B cell (primary cell): ENCODE measurements around the gene TNFRSF6B. TPM values are rescaled to one million over a fixed set of nuclear protein-coding genes. Genes with fewer than 3 reads are reported as not detected.

Source experiments
- ATAC-seq: fragments of 200-7000 bp; cut with Tn5 transposase; one replicate; pipeline ENCODE4 v1.10.0; 2021; ENCODE audit warnings: low read depth, mild to moderate bottlenecking, moderate number of reproducible peaks, moderate library complexity
- CTCF ChIA-PET: fragments of 350-600 bp; sonication (Branson Sonifier 250); formaldehyde crosslinking; loops from one replicate; lab custom pipeline; 2021; ENCODE audit warnings: antibody characterized with exemption, inconsistent platforms; lab: Charles Lee
- POLR2A ChIA-PET: fragments of 350-600 bp; sonication (Branson Sonifier 250); formaldehyde crosslinking; loops from one replicate; lab custom pipeline; 2021; ENCODE audit warnings: antibody characterized with exemption; lab: Charles Lee
- DNase-seq: peaks from one replicate; pipeline ENCODE4 v3.0.0; 2013
- H2AFZ ChIP-seq: 2 replicates; pipeline ENCODE4 v1.6.1; 2012; ENCODE audit warnings: mild to moderate bottlenecking, low read depth, low read length; ENCODE audit not compliant: insufficient read depth, poor library complexity, severe bottlenecking
- H3K27ac ChIP-seq, 2 donors: 1 replicate in 1 of 2; 2 replicates in 1 of 2; pipeline ENCODE4 v1.5.1; 2012 to 2013; ENCODE audit warnings: low read length in 2 of 2, mild to moderate bottlenecking in 2 of 2, moderate library complexity in 1 of 2
- H3K27me3 ChIP-seq, 4 experiments: fragments of 200-600 bp in 1 of 4; sonication (generic) in 1 of 4; replicated peaks in 1 of 4; 1 replicate in 2 of 4; 2 replicates in 2 of 4; pipeline versions ENCODE4 v1.6.1 to v1.7.0; 2013 to 2016; ENCODE audit warnings: low read length in 3 of 4, mild to moderate bottlenecking in 2 of 4, mixed read lengths in 1 of 4, moderate library complexity in 1 of 4; ENCODE audit not compliant: insufficient read depth in 4 of 4, control insufficient read depth in 3 of 4; ENCODE audit errors: control extremely low read depth in 1 of 4
- H3K36me3 ChIP-seq, 2 experiments: replicated peaks in 1 of 2; 1 replicate in 1 of 2; 2 replicates in 1 of 2; pipeline versions ENCODE4 v1.6.1 to v1.7.1; 2013; ENCODE audit warnings: low read length in 1 of 2; ENCODE audit not compliant: insufficient read depth in 2 of 2, control insufficient read depth in 1 of 2; ENCODE audit errors: control extremely low read depth in 1 of 2, extremely low read depth in 1 of 2
- H3K4me1 ChIP-seq, 2 donors: fragments of 200-600 bp in 1 of 2; sonication (generic) in 1 of 2; 1 replicate in 1 of 2; 2 replicates in 1 of 2; pipeline versions ENCODE4 v1.5.1 to v1.6.1; 2013 to 2017; ENCODE audit warnings: low read length in 2 of 2; ENCODE audit not compliant: control insufficient read depth in 2 of 2, insufficient read depth in 2 of 2
- H3K4me2 ChIP-seq: replicated peaks from 2 replicates; pipeline ENCODE3; 2012; ENCODE audit warnings: mild to moderate bottlenecking, low read depth, low read length; ENCODE audit not compliant: poor library complexity, severe bottlenecking
- H3K4me3 ChIP-seq, 5 experiments: fragments of 200-600 bp in 1 of 5; sonication (generic) in 1 of 5; 1 replicate in 3 of 5; 2 replicates in 2 of 5; pipeline versions ENCODE4 v1.5.1 to v1.7.0; 2011 to 2016; ENCODE audit warnings: low read length in 4 of 5, mild to moderate bottlenecking in 4 of 5, low read depth in 2 of 5, control low read depth in 1 of 5, moderate library complexity in 1 of 5; ENCODE audit not compliant: insufficient read depth in 1 of 5; ENCODE audit errors: control extremely low read depth in 1 of 5, extremely low read depth in 1 of 5
- H3K79me2 ChIP-seq: fragments of 200-600 bp; sonication (generic); one replicate; pipeline ENCODE4 v1.6.0; 2016; ENCODE audit warnings: low read length; ENCODE audit not compliant: control insufficient read depth, insufficient read depth
- H3K9ac ChIP-seq: fragments of 200-600 bp; sonication (generic); 2 replicates; pipeline ENCODE4 v1.6.1; 2017; ENCODE audit warnings: mild to moderate bottlenecking, low read length, moderate library complexity
- H3K9me3 ChIP-seq, 3 donors: one replicate each; pipeline versions ENCODE4 v1.6.1 to v1.7.1; 2013; ENCODE audit warnings: low read length in 2 of 3; ENCODE audit not compliant: control insufficient read depth in 2 of 3, insufficient read depth in 1 of 3; ENCODE audit errors: control extremely low read depth in 1 of 3
- H4K20me1 ChIP-seq: 2 replicates; pipeline ENCODE4 v1.6.0; 2012; ENCODE audit warnings: mild to moderate bottlenecking, low read length; ENCODE audit not compliant: insufficient read depth, control insufficient read depth, poor library complexity, severe bottlenecking
- H3K27ac Mint-ChIP-seq: one replicate; pipeline ENCODE4 v1.8.0; 2021; ENCODE audit warnings: mixed read lengths
- H3K27me3 Mint-ChIP-seq: one replicate; pipeline ENCODE4 v1.8.0; 2021; ENCODE audit warnings: mixed read lengths
- H3K4me1 Mint-ChIP-seq: one replicate; pipeline ENCODE4 v1.8.0; 2021; ENCODE audit warnings: mixed read lengths
- H3K4me3 Mint-ChIP-seq: one replicate; pipeline ENCODE4 v1.8.0; 2021; ENCODE audit warnings: mixed read lengths
- H3K9me3 Mint-ChIP-seq: one replicate; pipeline ENCODE4 v1.8.0; 2022; ENCODE audit warnings: mixed read lengths; ENCODE audit not compliant: insufficient read depth
- EZH2 ChIP-seq: IDR thresholded peaks from 2 replicates; pipeline ENCODE4 v1.6.1; 2012; ENCODE audit warnings: borderline replicate concordance, low read depth, mild to moderate bottlenecking, moderate library complexity, low read length; ENCODE audit not compliant: insufficient read depth, poor library complexity, severe bottlenecking
- WGBS: methylation state at CpG from one replicate; pipeline ENCODE4 v1.1.5; 2013; ENCODE audit warnings: missing lambda C conversion rate; ENCODE audit not compliant: insufficient coverage; 5-methylcytosine and 5-hydroxymethylcytosine counted together
- intact Hi-C: fragments of 100-400 bp; cut with micrococcal nuclease; formaldehyde crosslinking; loops from one replicate; pipeline ENCODE4 v1.10.0; 2022
- polyA plus RNA-seq: library from polyadenylated mRNA; depleted of rRNA; stranded (reverse); fragments of >200 nt; gene quantifications from 2 replicates; pipeline ENCODE4 v1.2.3, GENCODE V29; 2012
- total RNA-seq, 2 donors: library from RNA; stranded (reverse); fragments of 120-200 nt in 1 of 2; gene quantifications; 1 replicate in 1 of 2; 2 replicates in 1 of 2; pipeline versions ENCODE4 v1.2.3 to v1.2.4, GENCODE V29; 2013 to 2022
- TF ChIP-seq, protein P1 (sequence below): fragments of 200-600 bp; IDR thresholded peaks from one replicate; pipeline ENCODE4 v1.8.0; 2022; ENCODE audit warnings: antibody characterized with exemption, mild to moderate bottlenecking

TNFRSF6B gene
- total and polyA plus RNA-seq, 2 donors (not counting 1 experiment from before 2014, with no cell fraction given): 6.7 TPM; not detected in 1

DNA sequence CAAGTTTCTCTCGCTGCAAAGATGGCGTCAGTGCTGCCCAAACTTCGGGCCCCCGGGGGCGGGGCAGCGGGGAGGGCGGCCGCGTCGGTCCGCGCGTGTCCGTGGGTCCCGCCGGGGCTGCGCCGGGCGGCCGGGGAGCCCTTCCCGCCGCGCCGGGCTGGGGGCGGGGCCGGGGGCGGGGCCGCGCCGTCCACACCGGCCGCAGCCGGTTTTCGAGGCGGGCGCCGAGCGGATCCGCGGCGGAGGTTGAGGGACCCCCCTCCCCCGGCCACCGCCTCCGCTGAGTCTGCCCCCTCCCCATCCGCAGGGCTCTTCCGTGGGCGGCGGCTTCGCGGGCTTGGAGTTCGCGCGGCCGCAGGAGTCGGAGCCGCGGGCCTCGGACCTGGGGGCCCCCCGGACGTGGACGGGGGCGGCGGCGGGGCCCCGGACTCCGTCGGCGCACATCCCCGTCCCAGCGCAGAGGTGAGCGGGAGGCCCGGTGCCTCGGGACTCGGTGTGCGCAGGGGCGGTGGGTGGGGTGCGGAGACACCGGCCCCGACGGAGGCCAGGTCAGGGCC is 43.7 kb downstream of the TNFRSF6B start:
- Mint-ChIP-seq H3K27ac (no peak overlapping the region), H3K27me3 (no peaks in the 10 kb centered on the region), H3K4me1 (peaks cover 18% of the 10 kb centered on the region), H3K4me3 (peak overlapping the region; percentile 68), H3K9me3 (no peaks in the 10 kb centered on the region)
- Histone ChIP-seq H4K20me1 (peaks cover 22% of the 10 kb centered on the region), H3K27ac (no peak overlapping the region), H3K27me3 (no peaks in the 10 kb centered on the region), H3K4me1 (peaks cover 35 to 46% of the 10 kb centered on the region in 2 donors), H3K36me3 (peaks cover 0 to 8% of the 10 kb centered on the region in 2 experiments), H3K9me3 (no peaks in the 10 kb centered on the region), H3K9ac (peak overlapping the region; percentile 68), H3K4me3 (peak overlapping the region; percentile 23 to 64 (median 50)), H3K4me2 (peak overlapping the region; percentile 95), H2AFZ (peak overlapping the region; percentile 70), H3K79me2 (peaks cover 6% of the 10 kb centered on the region)
- WGBS: under 1% methylated on average over 75 of the region's 80 CpGs
- ChIA-PET POLR2A (interaction anchor here (0.9 kb wide), 1 partner anchor 114 kb away, joined by 3 read pairs; no protein-coding TSS in a partner anchor), CTCF (interaction anchor here (0.9 kb wide), 1 partner anchor 32 kb away, joined by 3 read pairs; the partner anchor contains the start of genes ARFRP1 and ZGPAT)
- no peak for TF ChIP-seq EZH2
- TF ChIP-seq, protein P1, sequence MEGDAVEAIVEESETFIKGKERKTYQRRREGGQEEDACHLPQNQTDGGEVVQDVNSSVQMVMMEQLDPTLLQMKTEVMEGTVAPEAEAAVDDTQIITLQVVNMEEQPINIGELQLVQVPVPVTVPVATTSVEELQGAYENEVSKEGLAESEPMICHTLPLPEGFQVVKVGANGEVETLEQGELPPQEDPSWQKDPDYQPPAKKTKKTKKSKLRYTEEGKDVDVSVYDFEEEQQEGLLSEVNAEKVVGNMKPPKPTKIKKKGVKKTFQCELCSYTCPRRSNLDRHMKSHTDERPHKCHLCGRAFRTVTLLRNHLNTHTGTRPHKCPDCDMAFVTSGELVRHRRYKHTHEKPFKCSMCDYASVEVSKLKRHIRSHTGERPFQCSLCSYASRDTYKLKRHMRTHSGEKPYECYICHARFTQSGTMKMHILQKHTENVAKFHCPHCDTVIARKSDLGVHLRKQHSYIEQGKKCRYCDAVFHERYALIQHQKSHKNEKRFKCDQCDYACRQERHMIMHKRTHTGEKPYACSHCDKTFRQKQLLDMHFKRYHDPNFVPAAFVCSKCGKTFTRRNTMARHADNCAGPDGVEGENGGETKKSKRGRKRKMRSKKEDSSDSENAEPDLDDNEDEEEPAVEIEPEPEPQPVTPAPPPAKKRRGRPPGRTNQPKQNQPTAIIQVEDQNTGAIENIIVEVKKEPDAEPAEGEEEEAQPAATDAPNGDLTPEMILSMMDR: no peak
- intact Hi-C loops: no loop called here
- DNase-seq: peak; percentile 58
- peak; percentile 9 for ATAC-seq
